Tibial artery (tissue), 4 donors: ENCODE measurements around the gene TOR2A.

Experiments
- DNase-seq, 2 donors: peaks; one replicate each; pipeline ENCODE4 v3.0.0-alpha.2; 2019
- H3K27ac ChIP-seq, 2 donors: fragments of 200-600 bp; sonication (generic) in 1 of 2; 1 replicate in 1 of 2; 2 replicates in 1 of 2; pipeline ENCODE4 v1.5.1; 2018 to 2019; ENCODE audit warnings: mild to moderate bottlenecking in 1 of 2
- H3K27me3 ChIP-seq, 2 donors: fragments of 200-600 bp; sonication (generic) in 1 of 2; one replicate each; pipeline versions ENCODE4 v1.5.1 to v1.6.0; 2016 to 2019
- H3K36me3 ChIP-seq, 3 donors: fragments of 200-600 bp; sonication (generic) in 2 of 3; one replicate each; pipeline ENCODE4 v1.5.1; 2016 to 2019; ENCODE audit warnings: mild to moderate bottlenecking in 2 of 3
- H3K4me1 ChIP-seq, 4 donors: fragments of 200-600 bp; sonication (generic) in 2 of 4; 1 replicate in 3 of 4; 2 replicates in 1 of 4; pipeline ENCODE4 v1.5.1; 2016 to 2019
- H3K4me3 ChIP-seq, 2 donors: fragments of 200-600 bp; sonication (generic) in 1 of 2; 1 replicate in 1 of 2; 2 replicates in 1 of 2; pipeline ENCODE4 v1.5.1; 2018 to 2019; ENCODE audit warnings: mild to moderate bottlenecking in 2 of 2
- H3K9me3 ChIP-seq, 3 donors: fragments of 200-600 bp; sonication (generic) in 1 of 3; one replicate each; pipeline ENCODE4 v1.5.1; 2016 to 2019
- CTCF ChIP-seq, 2 experiments: fragments of 200-600 bp in 1 of 2; fragments of 450-650 bp in 1 of 2; IDR thresholded peaks; one replicate each; pipeline ENCODE4 v1.5.1; 2017 to 2019; ENCODE audit warnings: antibody characterized with exemption in 2 of 2, mild to moderate bottlenecking in 1 of 2, moderate library complexity in 1 of 2
- intact Hi-C: fragments of 100-400 bp; cut with DNase I; formaldehyde crosslinking; loops from one replicate; pipeline ENCODE4 v1.15.0; 2023; ENCODE audit warnings: low total_unique reads

Gene TOR2A

GRCh38 chr9:127711831-127712274 is 23.2 kb downstream of the TOR2A start:
- Histone ChIP-seq H3K27me3 (peaks cover 0 to 11% of the 10 kb centered on the region in 2 donors), H3K9me3 (no peaks in the 10 kb centered on the region), H3K36me3 (peaks cover 0 to 10% (median 0%) of the 10 kb centered on the region in 3 donors), H3K4me1 (peaks cover 0 to 20% (median 18%) of the 10 kb centered on the region in 4 donors), H3K4me3 (no peak overlapping the region), H3K27ac (no peak overlapping the region)
- no peak for TF ChIP-seq CTCF (IDR thresholded peaks at IDR 0.05)
- intact Hi-C loops, result loop anchor here (5.0 kb wide), 1 partner anchor 95 kb away; no protein-coding TSS in a partner anchor
- DNase-seq, result no peak

GRCh38 chr9:127711226-127711701 is 23.8 kb downstream of the TOR2A start:
- DNase-seq, result no peak
- Histone ChIP-seq H3K4me3 (no peak overlapping the region), H3K4me1 (peaks cover 0 to 18% (median 16%) of the 10 kb centered on the region in 4 donors), H3K27ac (no peak overlapping the region), H3K27me3 (peaks cover 0 to 16% of the 10 kb centered on the region in 2 donors), H3K36me3 (peaks cover 0 to 10% (median 0%) of the 10 kb centered on the region in 3 donors), H3K9me3 (no peaks in the 10 kb centered on the region)
- no peak for TF ChIP-seq CTCF (IDR thresholded peaks at IDR 0.05)
- intact Hi-C loops, result loop anchor here (5.0 kb wide), 1 partner anchor 94 kb away; no protein-coding TSS in a partner anchor

GRCh38 chr9:127710204-127710783 is 24.8 kb downstream of the TOR2A start:
- no peak for DNase-seq

GRCh38 chr9:127708952-127709587 is 26.0 kb downstream of the TOR2A start:
- DNase-seq, result no peak
- H3K4me1 ChIP-seq, result peaks cover 0 to 3% (median 2%) of the 10 kb centered on the region in 4 donors
- peaks cover 0 to 31% of the 10 kb centered on the region in 2 donors for H3K27me3 ChIP-seq
- H3K9me3 ChIP-seq, result no peaks in the 10 kb centered on the region
- H3K27ac ChIP-seq, result no peak overlapping the region
- H3K4me3 ChIP-seq, result no peak overlapping the region
- intact Hi-C loops, result no loop called here
- H3K36me3 ChIP-seq, result peaks cover 0 to 10% (median 0%) of the 10 kb centered on the region in 3 donors
- no peak for TF ChIP-seq CTCF (IDR thresholded peaks at IDR 0.05)

More at GRCh38 chr9:127710204-127710783, 24.8 kb downstream of the TOR2A start:
- TF ChIP-seq CTCF (IDR thresholded peaks at IDR 0.05), result no peak
- H3K4me3 ChIP-seq, result no peak overlapping the region
- H3K27ac ChIP-seq, result no peak overlapping the region
- intact Hi-C loops, result loop anchor here (5.0 kb wide), 1 partner anchor 93 kb away; no protein-coding TSS in a partner anchor
- peaks cover 0 to 13% (median 12%) of the 10 kb centered on the region in 4 donors for H3K4me1 ChIP-seq
- H3K36me3 ChIP-seq, result peaks cover 0 to 10% (median 0%) of the 10 kb centered on the region in 3 donors
- peaks cover 0 to 24% of the 10 kb centered on the region in 2 donors for H3K27me3 ChIP-seq
- H3K9me3 ChIP-seq, result no peaks in the 10 kb centered on the region

GRCh38 chr9:127707766-127708165 is 27.3 kb downstream of the TOR2A start:
- Histone ChIP-seq H3K27ac (no peak overlapping the region), H3K9me3 (no peaks in the 10 kb centered on the region), H3K4me1 (no peaks in the 10 kb centered on the region), H3K4me3 (no peak overlapping the region), H3K36me3 (peaks cover 0 to 10% (median 0%) of the 10 kb centered on the region in 3 donors), H3K27me3 (peaks cover 0 to 31% of the 10 kb centered on the region in 2 donors)
- DNase-seq, result no peak
- intact Hi-C loops, result no loop called here
- TF ChIP-seq CTCF (IDR thresholded peaks at IDR 0.05), result no peak
